GM18907 (cell line): ENCODE data around the gene ACTN1.

ENCODE experiments used
- ATAC-seq: cut with Tn5 transposase; IDR thresholded peaks from one replicate; pipeline ENCODE4 v1.9.1; 2021; ENCODE audit warnings: mild to moderate bottlenecking, moderate library complexity; ENCODE audit not compliant: unreplicated experiment

ACTN1 gene

DNA sequence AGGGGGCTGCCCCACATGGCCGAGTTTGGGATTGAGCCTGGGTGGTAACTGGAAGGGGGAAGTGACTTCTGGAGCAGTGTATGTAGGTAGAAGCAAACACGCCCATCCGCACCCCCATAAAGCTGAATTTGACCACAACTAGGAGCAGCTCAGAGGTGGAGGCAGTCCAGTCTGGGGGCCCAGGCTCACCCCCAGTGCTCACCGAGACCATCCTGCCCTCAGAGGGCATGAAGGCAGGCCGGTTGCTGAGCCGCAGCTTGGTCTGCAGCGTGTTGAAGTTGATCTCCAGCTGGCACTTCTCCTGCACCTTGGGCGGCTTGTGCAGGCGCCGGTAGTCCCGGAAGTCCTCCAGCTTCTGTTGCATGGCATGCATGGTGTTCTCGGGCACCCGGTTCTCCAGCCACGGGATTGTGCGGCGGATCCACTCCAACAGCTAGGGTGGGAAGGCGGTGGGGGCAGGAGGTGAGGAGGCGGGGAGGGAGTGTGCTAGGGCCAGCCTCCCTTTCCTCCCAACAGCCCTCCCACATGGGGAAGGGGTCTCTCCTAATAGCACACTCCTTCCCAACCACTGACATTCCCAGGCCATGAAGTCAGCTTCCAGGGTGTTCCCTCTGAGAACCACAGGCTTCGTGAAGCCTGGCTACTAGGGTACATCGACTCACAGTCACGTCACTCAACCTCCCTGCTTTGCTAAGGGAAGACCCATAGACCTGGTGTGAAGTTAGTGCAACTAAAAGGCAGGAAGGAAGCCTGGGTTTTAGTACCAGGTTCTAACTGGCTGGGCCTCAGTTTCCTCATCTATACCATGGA lies 87.0 kb downstream of the ACTN1 start:
- no peak for ATAC-seq

DNA sequence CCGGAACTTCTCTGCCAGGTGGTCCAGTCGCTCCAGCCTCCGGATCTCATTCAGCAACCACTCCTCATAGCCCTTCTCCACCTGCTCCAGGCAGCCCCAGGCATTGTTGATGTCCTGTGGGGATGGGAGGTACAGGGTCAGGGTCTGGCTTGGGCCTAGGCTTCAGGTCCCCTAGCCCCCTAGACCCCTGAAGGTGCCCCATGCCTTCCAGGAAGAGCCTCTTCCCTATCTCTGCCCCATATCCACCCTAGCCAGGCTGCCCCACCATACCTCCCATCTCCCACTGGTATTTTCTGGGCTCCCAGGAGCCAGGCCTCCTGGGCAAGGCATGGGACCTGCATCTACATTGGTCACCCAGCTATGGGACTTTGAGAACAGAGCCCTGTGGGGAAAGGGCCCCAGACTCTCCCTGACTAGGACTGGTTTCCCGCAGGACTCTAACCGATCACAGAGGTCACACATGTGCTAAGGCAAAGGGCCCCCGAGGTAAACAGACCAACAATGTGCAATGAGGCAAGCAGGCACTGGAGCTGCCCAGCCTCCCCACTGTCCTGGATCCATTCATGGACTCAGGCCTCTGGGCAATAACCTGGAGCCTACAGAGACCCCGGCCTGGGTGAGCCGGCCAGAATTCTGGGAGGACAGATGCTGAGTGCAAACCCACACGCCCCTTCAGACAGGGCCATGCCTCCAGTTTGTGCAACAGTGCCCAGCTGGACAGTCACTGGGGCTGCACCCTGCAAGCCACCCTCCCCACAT lies 88.8 kb downstream of the ACTN1 start:
- ATAC-seq: no peak

DNA sequence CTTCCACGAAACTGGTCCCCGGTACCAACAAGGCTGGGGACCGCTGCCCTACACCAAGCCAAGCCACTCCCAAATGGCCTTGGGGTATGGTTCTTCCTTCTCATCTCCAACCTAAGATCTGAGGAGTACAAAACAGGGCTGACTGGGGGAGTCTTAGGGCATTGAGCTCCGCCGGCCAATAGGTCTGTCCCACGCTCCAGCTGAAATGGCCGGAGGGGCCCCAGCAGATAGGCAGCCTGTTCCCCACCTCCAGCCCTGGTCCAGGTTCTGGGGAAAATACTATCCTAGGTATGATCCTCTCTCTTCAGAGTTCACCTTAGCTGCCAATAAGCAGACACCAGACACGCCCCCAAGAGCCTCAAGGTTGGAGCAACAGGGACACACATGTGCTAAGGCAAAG lies 90.2 kb downstream of the ACTN1 start:
- ATAC-seq: no peak

DNA sequence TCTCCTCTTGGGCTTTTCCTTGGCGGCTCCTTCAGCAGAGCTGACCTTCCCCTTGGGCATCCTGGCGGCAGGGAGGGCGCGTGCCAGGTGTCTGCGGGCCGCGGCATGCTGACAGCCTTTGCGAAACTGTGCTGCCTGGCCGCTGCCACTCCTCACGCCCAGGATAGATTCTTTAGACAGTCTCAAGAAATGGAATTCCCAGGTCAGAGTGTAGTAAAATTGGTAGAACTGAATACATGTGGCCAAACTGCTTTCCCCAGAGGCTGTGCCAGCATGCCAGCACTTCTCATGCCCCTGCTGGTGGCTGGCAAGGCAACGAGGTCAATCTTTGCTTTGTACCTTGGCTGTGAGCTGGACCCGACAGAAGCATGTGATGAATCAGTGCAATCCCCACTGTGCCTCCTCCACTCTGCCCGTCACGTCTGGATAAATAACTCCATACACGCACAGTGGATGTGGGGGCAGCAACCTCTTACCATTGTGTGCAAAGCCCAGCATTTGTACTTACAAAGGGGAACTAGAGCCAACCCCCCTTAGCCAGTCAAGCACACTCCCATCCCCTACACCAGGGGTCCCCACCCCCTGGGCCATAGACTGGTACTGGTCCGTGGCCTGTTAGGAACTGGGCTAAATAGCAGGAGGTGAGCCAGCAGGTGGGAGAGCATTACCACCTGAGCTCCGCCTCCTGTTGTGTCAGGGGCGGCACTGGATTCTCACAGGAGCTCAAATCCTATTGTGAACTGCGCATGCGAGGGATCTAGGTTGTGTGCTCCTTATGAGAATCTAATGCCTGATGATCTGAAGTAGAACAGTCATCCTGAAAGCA lies 90.9 kb downstream of the ACTN1 start:
- ATAC-seq: no peak

DNA sequence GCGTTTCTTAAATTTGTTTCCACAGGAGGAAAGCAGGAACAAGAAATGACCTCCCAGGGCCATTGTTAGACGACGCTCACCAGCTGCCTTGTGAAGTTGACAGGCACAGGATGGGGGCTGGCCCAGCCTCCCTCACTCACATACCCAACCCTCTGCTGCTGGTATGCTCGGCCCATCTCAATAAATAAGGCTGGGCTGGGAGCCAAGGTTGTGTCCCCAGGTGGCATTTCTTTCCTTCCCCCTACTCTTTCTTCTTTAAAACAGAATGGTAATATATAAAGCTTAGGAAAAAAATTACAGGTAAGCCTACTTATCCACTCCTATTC lies 93.0 kb downstream of the ACTN1 start:
- no peak for ATAC-seq

GRCh38 chr14:68885226-68886108 lies 93.6 kb downstream of the ACTN1 start:
- ATAC-seq: no peak

- ATAC-seq: no peak
These were observed 94.8 kb downstream of the ACTN1 start for GRCh38 chr14:68884031-68885030.

DNA sequence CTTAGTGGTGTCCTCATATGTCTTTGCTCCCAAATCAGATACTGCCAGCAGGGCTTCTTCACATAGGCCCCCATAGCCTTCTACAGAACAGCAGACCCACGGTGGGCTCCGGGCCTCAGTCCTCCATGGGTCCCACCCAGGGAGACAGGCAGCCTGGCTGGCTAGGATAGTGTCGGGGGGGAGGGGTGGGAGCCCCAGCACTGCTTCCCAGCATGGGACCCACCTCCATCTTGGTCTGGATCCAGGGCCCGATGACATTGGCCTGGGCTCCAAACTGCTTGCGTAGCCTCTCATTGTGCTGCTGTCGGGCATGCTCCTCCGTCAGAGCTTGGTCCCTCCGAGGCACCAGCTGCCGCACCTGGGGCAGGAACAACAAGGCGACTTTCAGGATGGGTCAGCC lies 96.9 kb downstream of the ACTN1 start:
- ATAC-seq: no peak

DNA sequence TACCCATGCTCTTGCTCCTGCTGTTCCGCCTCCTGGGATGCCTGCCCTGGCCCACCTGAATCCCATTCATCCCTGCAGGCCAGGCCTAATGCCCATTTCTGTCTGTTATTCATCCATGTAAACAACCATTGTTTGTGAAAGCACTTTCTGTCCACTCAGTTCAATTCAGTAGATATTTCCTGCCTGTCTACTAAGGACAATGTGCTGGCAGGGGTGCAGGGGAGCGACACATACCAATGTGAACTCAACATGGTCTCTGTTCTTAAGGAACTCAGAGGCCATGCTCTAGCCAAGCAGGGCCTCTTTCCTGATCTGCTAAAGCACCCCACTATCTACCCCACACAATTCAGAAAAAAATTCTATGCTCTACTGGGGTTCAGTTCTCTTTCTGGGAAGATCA lies 97.7 kb downstream of the ACTN1 start:
- ATAC-seq: no peak

DNA sequence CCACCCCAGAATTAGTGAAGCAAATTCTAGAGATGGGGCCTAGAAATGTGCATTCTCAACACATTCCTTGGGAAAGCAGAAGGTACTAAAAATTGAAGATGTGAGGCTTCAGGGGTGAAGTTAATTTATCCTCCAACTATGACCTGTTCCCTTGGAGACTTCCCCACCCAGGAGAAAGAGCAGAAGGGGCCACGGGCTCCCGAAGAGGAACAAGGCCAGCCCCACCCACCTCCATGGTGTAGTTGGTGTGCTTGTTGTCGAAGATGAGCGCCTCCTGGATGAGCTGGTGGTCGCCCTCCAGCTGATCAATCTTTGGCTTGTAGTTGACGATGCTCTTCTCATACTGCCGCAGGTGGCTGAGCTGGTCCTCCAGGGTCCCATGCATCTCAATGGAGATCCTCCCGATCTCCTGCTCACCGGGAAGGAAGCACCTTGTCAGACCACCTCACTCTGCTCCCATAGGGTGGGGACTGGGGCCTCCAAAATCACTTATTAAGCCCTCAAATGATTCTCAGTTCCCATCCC lies 98.5 kb downstream of the ACTN1 start:
- ATAC-seq: no peak

GRCh38 chr14:68879841-68880575 lies 99.1 kb downstream of the ACTN1 start:
- no peak for ATAC-seq

DNA sequence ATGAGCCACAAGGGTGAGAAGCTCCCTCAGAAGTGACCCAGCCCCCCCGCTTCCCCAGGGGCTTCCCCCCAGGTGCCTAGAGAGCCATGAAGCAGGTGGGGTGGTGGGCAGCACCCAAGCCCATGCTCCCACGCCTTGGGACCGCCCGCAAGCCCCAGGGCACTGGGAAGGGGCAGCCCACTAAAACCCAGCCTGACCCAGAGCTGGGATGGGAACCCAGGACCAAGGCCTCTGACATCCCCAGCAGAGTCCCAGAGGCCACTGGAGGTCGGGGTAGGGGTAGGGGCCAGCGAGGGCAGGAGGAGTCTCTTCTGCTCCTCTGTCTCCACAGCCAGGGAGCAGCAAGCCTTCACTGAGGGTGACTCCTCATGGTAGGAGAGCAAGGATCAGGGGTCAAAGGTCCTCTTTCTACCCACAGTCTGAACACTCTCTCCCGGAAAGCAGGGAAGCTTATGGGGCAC lies 99.8 kb downstream of the ACTN1 start:
- no peak for ATAC-seq

GRCh38 chr14:68878908-68879307 lies 100.2 kb downstream of the ACTN1 start:
- no peak for ATAC-seq

DNA sequence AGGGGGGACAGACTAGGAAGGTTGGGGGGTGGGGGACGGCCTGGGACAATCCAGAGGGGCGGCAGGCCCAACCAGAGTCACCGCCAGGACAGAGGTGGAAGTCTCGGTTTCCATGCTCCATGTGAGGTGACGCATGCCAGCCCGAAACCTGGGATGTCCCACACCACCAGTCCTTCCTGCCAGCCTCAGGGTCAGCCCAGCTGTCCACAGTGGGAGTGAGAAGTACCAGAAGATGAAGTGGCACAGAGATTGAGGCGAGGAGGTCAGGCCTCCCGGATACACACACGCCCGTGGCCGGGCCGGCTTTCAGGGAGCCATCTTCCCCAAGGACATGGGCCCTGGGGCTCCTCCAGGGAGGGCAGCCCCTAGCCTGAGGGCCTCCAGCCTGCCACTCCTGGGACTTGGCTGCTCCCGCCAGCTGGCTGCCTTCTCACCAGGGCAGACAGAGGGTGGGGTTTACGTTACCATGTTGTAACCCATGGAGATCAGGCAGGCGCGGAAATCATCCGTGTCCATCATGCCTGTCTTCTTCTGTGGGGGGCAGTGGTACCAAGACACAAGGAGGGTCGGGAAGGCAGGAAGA lies 101.0 kb downstream of the ACTN1 start:
- no peak for ATAC-seq

- no peak for ATAC-seq
These were observed 102.1 kb downstream of the ACTN1 start for GRCh38 chr14:68876976-68877375.

DNA sequence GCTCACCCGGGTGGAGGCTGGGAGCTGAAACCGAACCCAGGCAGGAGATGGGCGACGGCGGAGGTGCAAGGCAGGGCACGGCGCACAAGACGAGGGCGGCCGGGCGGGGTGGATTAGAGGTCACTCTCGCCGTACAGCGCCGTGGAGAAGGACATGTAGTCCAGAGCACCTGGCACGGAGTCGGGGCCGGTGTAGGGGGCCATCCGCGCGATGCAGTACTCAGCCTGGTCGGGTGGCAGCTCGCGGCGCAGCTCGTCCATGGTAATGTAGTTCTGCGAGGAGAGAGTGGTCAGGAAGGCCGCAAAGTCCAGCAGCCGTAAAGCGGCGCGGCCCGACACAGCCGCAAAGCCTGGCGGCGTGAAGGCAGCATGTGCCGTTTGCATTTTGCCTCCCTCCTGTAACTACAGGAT lies 104.4 kb downstream of the ACTN1 start:
- ATAC-seq: no peak

- ATAC-seq: no peak
These were observed 105.7 kb downstream of the ACTN1 start for GRCh38 chr14:68873376-68873775.

DNA sequence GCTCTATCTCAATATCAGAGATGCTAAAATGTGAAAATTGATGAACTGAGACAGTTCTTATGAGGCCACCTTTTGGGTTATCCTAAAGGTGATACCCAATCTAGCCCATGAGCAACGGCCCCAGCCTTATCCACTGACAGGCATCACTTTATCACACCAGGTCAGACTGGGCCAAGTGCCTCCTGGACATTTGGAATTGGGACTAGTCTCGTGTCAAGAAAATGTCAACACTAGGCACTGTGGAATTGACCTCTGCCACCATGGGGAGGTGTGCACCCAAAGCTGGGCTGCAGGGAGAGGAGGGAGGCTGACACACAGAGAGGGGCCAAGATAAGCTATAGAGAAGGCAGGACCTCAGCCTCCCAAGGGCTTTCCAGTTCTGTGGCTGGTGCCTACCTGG lies 107.7 kb downstream of the ACTN1 start:
- ATAC-seq: no peak
